GM12864 (cell line): ENCODE measurements around the gene RNF20.

Experiments used
- DNase-seq: peaks from one replicate; pipeline ENCODE4 v3.0.0-alpha.2; 2011; ENCODE audit warnings: low read depth
- H3K4me3 ChIP-seq: 2 replicates; pipeline ENCODE4 v1.5.1; 2011; ENCODE audit warnings: mild to moderate bottlenecking, low read depth, low read length, control low read depth
- TF ChIP-seq, protein P1 (sequence below): IDR thresholded peaks from 2 replicates; pipeline ENCODE4 v1.5.1; 2011; ENCODE audit warnings: low read depth, mild to moderate bottlenecking, moderate library complexity, low read length, control low read depth, inconsistent platforms; ENCODE audit errors: missing control alignments

RNF20 gene

DNA sequence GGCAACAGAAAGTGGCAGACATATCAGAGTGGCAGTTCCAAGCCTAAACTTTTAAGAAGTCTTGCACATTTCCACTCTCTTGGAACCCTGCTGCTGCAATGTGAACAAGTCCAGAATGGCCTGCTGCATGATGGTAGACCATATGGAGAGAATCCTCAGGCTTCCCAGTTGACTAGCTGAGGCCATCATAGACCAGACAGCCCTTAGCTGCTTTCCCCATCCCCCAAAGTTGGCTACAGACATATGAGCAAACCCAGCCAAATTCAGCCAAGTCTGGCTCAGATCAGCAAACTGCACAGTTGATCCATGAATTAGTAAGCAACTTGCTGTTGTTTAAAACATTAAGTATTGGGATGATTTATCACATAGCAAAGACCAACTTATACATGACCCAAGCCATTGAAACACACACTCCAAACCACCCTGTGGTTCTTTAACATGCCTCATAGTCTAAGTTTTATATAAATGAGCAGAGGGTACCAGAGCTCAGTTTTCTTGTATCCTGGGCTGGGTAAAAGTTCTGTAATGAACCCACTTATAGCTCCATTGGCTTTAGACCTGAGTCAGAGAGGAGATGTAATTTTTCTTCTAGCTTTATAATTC lies 41.2 kb downstream of the RNF20 start:
- TF ChIP-seq, protein P1, sequence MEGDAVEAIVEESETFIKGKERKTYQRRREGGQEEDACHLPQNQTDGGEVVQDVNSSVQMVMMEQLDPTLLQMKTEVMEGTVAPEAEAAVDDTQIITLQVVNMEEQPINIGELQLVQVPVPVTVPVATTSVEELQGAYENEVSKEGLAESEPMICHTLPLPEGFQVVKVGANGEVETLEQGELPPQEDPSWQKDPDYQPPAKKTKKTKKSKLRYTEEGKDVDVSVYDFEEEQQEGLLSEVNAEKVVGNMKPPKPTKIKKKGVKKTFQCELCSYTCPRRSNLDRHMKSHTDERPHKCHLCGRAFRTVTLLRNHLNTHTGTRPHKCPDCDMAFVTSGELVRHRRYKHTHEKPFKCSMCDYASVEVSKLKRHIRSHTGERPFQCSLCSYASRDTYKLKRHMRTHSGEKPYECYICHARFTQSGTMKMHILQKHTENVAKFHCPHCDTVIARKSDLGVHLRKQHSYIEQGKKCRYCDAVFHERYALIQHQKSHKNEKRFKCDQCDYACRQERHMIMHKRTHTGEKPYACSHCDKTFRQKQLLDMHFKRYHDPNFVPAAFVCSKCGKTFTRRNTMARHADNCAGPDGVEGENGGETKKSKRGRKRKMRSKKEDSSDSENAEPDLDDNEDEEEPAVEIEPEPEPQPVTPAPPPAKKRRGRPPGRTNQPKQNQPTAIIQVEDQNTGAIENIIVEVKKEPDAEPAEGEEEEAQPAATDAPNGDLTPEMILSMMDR = no peak
- H3K4me3 ChIP-seq = no peak overlapping the region
- DNase-seq = no peak

DNA sequence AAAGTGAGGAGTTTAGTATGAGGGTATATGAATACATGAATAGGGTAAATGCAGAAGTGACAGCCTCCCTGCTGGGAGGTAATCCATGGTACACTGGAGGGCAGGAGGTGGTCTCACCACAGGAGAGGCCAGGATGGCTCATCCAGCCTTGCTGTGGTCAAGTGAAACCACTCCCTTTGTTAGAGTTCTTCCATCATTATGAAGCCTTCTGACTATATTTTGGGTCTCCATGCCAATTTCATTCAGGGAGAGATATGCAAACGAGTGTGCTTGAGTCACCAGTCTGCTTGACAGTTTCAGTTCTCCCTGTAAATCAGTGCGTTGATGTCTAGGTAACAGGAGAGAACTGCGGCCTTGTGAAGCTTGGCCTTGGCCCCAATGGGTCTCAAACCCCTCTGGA lies 44.7 kb downstream of the RNF20 start:
- H3K4me3 ChIP-seq = no peak overlapping the region
- TF ChIP-seq, protein P1 = no peak
- no peak for DNase-seq

- DNase-seq = no peak
- H3K4me3 ChIP-seq = no peak overlapping the region
- TF ChIP-seq, protein P1 = no peak
Measured at GRCh38 chr9:101579711-101580545, 46.3 kb downstream of the RNF20 start.

GRCh38 chr9:101582553-101582952 lies 48.9 kb downstream of the RNF20 start:
- TF ChIP-seq, protein P1 = no peak
- H3K4me3 ChIP-seq = no peak overlapping the region
- DNase-seq = no peak

GRCh38 chr9:101585740-101586139 lies 52.1 kb downstream of the RNF20 start:
- TF ChIP-seq, protein P1 = no peak
- no peak for DNase-seq
- H3K4me3 ChIP-seq = no peak overlapping the region

- TF ChIP-seq, protein P1 = no peak
- H3K4me3 ChIP-seq = no peak overlapping the region
- DNase-seq = no peak
Measured at GRCh38 chr9:101586651-101587050, 53.0 kb downstream of the RNF20 start.
